Ramos (cell line): ENCODE results near the gene USP44.
"Not testable (repeated sequence)": the region's sequence is repeated elsewhere in the genome, so short reads cannot be mapped to it uniquely, and the experiment has no call there.

Experiments used
- in situ Hi-C: fragments of 300-500 bp; cut with MboI; formaldehyde crosslinking; loops from one replicate; pipeline ENCODE4 v1.14.3; 2022; ENCODE audit warnings: low sequenced_read_pairs; ENCODE audit not compliant: unreplicated experiment

The USP44 gene

DNA sequence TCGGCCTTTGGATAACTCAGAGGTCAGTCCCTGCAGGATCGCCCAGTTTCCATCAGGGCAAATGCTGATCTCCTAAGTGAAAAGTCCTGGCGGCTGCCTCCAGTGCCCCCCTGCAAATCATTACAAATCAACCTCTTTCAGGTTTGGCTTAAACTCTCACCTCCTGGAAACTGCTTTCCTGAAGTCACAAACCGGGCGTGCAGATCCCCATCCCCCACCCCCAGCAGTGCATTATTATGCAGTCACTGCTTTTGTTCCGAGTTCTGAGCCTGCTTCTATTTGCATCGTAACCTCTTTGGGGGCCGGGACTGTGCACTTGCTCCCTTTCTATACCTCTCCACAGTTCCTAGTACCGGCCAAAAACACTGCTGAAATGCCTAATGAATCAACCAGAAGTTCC is at the start of gene USP44:
Gene USP44 (minus strand): TSS at position 172 of the 400 bp plus-strand sequence. CDS start 17,220 bp downstream, outside the sequence.
- in situ Hi-C loops = no loop called here

DNA sequence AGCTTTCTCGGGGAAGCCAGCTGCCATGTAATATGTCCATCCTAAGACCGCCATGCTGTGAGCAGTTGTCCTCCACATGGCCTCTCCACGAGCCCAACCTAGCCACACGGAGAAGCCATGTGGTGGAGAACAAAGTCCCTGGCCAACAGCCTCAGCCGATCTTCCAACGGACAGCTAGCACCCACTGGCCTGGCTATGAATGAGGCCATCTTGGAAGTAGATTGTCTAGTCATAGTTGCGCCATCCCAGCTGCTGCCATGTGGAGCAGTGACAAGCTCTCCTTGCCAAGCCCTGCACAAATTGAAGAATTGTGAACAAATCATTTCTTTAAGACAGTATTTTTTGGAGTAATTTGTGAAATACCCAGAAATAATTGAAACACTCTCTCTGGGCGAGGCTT is 49.3 kb upstream of the USP44 start:
- in situ Hi-C loops = no loop called here

DNA sequence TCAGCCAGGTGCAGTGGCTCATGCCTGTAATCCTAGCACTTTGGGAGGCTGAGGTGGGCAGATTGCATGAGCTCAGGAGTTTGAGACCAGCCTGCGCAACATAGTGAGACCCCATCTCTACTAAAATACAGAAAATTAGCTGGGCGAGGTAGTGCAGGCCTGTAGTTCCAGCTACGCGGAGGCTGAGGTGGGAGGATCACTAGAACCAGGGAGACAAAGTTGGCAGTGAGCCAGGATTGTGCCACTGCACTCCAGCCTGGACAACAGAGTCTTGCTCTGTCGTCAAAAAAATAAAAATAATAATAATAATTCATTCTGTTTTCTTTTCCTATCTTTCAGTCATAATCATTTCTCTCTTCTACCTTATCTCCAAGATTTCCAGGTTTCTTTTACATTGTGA is 48.6 kb upstream of the USP44 start:
- in situ Hi-C loops = no loop called here

DNA sequence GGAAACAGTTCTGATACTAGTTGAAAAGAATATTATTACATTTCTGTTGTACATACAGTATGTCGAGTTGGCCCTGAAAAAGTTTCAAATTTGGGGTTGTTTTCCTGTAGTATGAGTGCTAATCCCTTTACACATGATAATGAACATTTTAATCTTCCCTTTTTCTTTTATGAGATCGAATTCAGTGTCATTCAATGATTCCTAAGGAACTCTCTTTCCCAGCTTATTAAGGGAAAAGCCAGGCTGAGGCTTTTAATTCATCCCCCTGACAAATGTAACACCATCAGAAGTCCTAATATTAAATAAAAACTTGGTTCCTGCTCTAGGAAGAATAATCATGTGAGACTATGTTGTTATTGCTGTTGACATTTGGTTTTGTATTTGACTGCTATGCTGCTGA is 42.9 kb upstream of the USP44 start:
- in situ Hi-C loops = no loop called here

DNA sequence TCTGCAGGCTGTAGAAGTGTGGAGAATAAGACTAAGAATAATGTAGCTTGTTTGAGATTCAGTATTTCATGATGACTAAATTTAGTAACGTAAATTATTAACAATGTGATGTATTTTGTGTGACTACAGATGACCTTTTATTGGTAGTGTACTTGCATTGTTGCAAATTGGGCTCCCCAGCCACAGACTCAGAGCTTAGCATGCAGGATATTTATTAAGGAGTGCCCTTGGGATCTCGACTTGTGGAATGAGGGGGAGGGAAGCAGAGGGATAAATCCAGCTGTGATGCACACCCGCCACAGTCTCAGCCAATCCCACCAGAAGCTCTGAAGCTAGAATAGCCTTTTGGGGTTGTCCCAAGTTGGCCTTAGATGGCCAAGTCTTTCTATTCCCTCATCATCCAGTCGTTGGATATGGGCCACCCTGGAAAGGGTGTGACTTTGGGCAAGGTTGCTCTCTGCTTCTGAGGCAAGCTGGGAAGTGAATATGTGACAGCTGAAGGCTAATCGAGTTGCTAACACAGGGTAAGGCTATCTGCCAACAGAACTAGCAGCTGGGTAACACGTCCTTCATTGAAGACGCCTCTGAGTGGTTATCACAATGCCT is 42.1 kb upstream of the USP44 start:
- in situ Hi-C loops = no loop called here

DNA sequence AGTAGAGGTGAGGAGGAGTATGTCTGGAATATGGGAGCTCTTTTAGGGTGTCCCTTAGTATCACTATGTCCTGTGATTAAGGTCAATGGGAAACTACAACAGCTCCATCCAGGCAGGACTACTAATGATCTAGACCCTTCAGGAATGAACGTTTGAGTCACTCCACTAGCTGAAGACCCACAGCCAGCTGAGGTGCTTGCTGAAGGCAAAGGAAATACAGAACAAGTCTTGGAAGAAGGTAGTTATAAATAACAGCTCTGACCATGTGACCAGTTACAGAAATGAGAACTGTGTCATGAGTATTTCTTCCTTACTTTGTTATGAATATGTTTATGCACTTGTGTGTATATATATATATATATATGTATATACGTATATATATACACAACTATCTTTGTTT is 40.5 kb upstream of the USP44 start:
- in situ Hi-C loops = no loop called here

DNA sequence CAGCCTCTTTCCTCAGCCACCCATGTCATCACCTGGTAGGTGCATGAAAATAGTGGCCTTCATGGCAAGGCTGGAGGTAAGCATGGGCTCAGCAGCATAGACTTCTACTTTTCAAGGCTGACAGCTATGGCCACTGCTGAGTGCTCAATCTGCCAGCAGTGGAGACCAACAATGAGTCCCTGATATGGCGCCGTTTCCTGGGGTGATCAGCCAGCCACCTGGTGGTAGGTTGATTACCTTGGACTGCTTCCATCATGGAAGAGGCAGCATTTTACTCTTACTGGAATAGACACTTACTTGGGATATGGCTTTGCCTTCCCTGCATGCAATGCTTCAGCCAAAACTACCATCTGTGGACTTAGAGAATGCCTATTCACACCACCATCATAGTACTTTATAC is 39.5 kb upstream of the USP44 start:
- in situ Hi-C loops = no loop called here

DNA sequence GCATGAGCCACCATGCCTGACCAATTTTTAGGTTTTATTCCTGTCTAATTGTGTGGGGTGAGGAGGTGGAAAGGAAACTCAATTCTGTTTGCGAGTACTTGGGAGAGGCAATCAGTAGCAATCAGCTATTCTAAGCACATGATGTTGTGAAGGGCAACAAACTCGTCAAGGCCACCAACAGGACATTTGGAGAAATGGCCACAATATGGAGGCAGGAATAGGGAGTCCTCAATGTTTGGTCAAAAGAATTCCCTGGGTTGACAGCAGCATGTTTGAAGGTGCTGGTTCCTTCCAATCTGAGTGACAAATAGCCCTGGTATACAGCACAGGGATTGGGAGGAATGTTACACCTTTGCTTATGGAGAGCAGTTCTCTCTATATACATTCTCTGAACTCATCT is 32.7 kb upstream of the USP44 start:
- in situ Hi-C loops = no loop called here

DNA sequence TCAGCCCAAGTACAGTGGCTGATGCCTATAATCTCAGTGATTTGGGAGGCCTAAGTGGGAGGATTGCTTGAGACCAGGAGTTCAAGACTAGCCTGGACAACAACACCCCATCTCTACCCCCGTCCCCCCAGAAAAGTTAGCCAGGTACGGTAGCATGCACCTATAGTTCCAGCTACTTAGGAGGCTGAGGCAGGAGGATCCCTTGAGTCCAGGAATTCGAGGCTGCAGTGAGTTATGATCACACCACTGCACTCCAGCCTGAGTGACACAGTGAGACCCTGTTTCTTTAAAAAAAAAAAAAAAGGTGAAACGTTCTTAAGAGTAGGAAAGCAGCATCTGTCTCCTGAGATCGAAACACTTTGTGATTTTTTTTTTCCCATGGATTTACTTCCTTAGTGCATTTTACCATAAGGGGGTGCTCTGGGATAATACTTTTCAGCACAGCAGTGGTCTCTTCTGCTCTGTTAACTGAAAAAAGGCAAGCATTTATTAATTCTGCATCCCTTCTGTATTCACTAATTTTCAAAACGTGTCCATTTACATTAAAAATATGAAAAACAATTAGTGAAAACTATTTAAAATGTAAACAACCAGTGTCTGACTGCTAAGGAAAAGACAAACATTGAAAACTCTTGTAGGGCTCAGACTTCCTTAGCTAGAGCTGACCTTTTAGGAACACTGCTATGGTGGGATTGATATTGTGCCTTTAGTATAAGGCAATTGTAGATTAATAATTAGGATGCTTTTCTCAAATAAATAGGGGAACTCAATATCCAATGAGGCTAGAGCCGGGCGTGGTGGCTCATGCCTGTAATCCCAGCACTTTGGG is 31.2 kb upstream of the USP44 start:
- in situ Hi-C loops = no loop called here

DNA sequence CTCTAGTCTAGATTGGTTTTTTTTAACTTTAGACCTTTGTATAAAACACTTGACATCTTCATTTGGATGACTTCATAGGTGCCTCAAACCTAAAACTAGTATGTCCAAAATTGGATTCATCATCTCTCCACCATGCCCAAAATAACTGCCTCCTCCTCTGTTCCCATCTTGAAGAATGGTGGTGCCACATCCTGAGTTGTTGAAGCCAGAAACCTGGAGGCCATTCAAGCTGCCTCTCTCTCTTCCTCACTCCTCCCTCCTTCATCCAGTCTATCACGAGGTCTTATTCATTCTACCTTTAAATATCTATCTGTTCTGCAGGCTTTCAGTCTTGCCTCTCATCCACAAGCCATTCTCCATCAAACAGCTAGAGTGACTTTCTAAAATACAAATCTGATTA is 26.5 kb upstream of the USP44 start:
- in situ Hi-C loops = no loop called here

DNA sequence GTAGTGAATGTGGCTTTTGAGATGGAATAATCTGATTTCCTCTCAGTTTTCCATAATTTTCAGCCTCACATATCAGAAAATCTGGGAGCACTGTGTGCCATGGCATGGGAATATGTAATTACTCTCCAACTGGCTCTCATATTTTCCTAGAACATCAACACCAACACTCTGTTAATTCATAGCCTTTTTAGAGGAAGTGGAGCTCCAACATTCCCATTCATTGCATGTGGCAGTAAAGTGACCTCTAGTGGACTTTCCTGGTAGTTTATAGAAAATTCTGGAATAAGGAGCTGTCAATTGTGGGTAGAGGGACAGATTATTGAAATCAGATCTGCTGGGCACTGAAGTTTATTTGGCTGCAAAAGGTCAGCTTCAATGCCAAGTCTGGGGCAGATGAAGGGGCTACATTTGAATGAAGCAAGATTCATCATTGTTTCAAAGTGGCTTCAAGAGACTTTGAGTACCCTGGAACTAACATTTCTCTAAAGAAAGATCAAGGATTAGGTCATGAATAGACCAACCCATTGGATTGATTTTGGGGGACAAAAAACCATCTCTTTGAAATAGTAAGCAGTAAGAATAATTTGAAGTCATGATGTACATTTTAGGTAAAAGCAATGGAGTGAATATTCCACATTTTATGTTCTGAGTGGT is 23.6 kb upstream of the USP44 start:
- in situ Hi-C loops = no loop called here

DNA sequence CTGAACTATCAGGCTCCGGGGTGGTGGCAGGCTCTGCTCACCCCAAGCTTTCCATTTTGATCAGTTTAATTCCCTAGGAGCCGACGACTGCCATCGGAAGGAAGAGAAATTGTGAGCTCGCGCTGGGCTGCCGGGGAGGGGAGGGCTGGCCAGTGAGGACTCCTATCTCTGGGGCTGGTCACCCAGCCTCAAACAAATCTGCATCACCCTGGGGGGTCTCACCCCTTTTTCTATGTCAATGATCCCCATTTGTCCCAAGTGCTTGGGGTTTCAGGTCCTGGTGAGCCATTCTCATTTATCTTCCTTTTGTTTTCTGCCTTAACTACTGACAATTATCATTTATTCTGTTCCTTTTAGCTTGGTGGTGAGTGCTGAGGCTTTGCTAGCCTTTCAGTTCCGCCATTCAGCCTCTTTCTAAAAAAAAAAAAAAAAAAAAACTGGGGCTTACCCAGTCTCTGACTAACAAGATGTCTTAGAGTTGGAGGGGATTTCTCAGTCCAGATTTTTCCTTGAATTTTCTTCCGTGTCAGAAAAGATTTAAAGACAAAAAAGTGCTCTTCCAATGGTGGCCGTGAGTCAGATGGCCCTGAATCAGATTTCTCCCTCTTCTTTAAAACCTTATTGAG is 22.8 kb upstream of the USP44 start:
- in situ Hi-C loops = no loop called here

DNA sequence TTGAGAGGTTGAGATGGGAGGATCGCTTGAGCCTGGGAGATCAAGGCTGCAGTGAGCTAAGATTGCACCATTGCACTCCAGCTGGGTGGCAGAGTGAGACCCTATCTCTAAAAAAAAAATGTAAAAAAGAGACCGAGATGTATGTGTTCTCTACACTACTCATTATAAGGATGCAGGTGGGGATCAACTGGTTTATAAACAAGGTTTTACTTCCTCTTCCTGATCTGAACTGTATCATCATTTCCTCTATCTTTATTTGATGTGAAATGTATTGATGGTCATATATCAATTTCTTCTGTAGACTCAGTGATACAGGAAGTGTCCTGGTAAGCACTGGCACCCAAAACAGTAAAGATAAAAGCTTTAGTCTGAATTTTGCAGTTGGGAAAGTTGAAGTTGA is 20.1 kb upstream of the USP44 start:
- in situ Hi-C loops = no loop called here

DNA sequence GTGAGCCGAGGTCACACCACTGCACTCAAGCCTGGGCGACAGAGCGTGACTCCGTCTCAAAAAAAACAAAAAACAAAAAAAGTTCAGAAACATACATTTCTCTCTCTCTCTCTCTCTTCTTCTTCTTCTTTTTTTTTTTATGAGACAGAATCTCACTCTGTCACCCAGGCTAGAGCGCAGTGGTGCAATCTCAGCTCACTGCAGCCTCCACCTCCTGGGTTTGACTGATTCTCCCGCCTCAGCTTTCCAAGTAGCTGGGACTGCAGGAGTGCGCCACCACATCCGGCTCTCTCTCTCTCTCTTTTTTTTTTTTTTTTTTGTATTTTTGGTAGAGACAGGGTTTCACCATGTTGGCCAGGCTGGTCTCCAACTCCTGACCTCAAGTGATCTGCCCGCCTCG is 16.8 kb upstream of the USP44 start:
- in situ Hi-C loops = not testable (repeated sequence)

DNA sequence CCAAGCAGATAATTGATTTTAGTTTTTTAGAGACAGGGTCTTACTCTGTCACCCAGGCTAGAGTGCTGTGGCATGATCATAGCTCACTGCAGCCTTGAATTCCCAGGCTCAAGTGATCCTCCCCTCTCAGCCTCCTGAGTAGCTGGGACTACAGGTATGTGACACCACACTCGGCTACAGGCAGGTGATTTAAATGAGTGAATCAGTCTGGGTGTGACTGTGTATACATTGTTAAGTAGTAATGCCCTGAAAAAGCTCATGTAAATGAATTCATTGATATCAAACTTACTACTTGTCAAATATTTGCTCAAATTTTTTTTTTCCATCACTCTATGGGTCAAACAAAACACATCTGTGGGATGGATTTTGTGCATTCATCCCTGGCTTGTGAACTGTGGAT is 6.3 kb upstream of the USP44 start:
- in situ Hi-C loops = no loop called here

DNA sequence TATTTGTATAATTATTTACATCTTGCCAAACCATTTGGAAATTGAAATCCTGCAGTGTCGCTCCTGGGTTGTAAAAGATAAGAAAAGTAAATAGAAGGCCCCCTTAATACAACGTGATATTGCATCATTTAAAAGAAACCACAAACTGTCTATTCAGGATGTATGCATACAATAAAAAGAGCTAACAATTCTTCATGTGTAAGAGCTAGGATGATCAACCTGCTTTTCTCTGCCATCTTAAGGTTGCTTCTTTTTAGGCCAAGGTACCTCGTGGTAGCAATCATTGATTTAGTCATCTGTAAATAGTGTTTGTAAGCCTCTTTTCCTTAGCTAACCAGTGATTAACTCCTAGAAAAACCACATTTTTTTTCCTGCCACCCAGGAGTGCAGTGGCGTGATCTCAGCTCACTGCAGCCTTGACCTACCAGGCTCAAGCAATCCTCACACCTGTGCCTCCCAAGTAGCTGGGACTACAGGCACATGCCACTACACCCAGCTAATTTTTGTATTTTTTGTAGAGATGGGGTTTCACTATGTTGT is 3.3 kb upstream of the USP44 start:
- in situ Hi-C loops = no loop called here

DNA sequence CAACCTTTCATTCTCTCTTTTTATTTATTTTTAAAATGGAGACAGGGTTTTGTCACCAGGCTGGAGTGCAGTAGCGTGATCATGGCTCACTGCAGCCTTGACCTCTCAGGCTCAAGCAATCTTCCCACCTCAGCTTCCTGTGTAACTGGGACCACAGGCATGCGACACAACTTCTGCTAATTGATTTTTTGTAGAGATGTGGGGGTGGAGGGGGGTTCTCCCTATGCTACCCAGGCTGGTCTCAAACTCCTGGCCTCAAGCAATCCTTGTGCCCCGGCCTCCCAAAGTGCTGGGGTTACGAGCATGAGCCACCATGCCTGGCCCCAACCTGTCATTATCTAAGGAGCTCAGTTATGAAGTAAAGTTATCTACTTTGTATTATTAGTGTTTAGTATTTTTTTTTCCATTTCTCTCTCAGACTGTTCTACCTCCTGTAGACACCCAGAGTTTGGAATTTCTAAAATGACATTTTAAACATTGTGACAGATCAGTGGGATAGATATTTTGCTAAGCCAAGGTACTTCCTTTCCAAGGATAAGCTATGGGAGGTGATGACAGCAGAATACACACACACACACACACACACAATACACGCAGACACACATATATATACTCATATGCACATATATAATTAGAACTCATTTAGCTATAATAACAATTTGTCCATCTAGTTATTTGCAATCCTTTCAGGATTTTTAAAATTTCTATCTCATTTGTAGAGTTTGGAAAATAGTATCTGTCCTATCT is 2.1 kb upstream of the USP44 start:
- in situ Hi-C loops = no loop called here

DNA sequence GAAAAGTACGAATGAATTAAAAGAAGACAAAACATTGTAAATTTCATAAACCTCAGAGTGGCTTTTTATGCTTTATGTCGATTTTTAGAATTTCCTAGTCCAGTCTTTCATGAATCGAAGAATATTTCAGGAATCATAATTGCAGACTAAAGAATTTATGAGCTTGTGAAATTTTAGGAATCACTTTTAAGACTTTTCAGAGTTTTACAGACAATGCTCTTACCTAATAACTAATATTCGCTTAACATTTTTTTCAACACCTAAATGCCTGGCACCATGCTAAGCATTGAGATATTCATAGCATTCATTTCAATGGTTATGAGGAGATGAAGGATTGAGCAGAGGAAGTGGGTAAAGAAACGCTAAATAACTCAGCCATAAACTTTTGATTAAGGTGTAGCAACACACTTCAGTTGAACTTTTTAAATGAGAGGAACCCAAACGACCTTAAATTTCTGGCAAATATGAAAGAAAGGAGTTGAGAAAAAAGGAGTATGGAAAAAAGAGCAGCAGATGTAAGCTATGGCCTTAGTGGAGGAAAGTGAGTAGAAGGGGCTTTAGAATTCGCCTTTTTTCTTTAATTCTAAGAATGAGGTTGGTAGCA is 739 bp upstream of the USP44 start:
- in situ Hi-C loops = no loop called here

DNA sequence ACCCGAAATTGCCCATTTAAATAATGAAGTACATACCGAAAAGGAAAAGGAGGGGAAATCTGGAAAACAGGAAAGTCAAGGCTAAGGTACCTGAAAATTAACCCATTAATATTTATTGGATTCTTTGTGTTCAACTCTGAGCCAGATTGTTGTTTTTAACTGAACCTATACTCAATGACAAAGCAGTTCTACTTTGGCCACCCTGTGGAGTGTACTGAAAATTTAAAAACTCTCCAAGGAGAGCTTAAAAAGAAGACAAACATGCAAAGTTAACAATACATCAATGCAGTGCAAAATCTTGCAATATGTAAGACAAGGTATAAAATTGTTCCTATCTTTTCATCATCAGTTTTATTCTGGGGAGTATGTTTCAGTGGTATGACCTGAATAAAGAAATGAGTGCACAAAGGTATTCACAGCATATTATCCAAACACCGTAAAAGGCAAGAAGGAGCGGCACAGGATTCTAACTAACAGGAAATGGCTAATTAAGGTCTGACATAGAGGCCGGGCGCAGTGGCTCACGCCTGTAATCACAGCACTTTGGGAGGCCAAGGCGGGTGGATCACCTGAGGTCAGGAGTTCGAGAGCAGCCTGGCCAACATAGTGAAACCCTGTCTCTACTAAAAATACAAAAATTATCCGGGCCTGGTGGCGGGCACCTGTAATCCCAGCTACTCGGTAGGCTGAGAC is 1.7 kb downstream of the USP44 start:
- in situ Hi-C loops = no loop called here
